ENCODE results near the gene WWC2.

DNA sequence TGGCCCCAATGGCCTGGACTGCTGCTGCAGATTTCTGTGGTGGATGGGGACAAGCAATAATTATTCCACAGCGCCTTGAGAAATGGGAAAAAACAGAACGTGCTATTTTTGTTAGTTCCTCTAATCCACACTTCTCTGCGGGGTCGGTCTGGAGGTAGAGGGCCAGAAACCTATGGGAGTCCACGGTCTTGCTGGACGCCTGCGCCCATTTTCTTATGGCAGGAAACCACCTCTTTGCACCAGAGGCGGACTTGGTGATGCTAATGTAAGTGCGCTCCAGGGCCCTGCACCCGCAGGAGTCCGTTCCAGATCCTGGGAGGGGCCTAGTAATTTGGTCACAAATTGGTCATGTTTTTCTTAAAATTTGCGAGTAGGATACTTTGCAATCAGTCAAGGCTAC, 249.1 kb downstream of the WWC2 start:
- no peak for TF ChIP-seq POLR2A (IDR thresholded peaks at IDR 0.05; ENCODE audit: extremely low read depth, insufficient read length)
- TF ChIP-seq MYC (IDR thresholded peaks at IDR 0.05; ENCODE audit: low read depth, low read length) = no peak
- no peak for TF ChIP-seq CTCF (IDR thresholded peaks at IDR 0.05; ENCODE audit: low read depth, low read length)
- no peak for TF ChIP-seq MAX (IDR thresholded peaks at IDR 0.05; ENCODE audit: low read depth, low read length)

All from NB4 (cell line).